SKM-1 (cell line): ENCODE measurements around the gene MFAP3L.
"Not testable (repeated sequence)": the region's sequence is repeated elsewhere in the genome, so short reads cannot be mapped to it uniquely, and the experiment has no call there.

ENCODE experiments used
- DNase-seq: peaks from one replicate; lab custom pipeline; 2025; ENCODE audit not compliant: unreplicated experiment; lab: John Stamatoyannopoulos, UW

The MFAP3L gene

GRCh38 chr4:170026253-170027021, at the start of gene MFAP3L:
Gene MFAP3L, minus strand, starts transcription at chr4:170026395. Its CDS starts 20,518 bp downstream, at chr4:170005877.
- DNase-seq: peak; percentile 47

GRCh38 chr4:170071196-170071595, 45.0 kb upstream of the MFAP3L start:
- no peak for DNase-seq

GRCh38 chr4:170068438-170069128, 42.4 kb upstream of the MFAP3L start:
- DNase-seq: no peak

- DNase-seq: no peak
Observed at GRCh38 chr4:170059421-170059820, 33.2 kb upstream of the MFAP3L start.

GRCh38 chr4:170058826-170059225, 32.6 kb upstream of the MFAP3L start:
- DNase-seq: no peak

- no peak for DNase-seq
Observed at GRCh38 chr4:170057866-170058265, 31.7 kb upstream of the MFAP3L start.

- DNase-seq: no peak
Observed at GRCh38 chr4:170052919-170053318, 26.7 kb upstream of the MFAP3L start.

- DNase-seq: no peak
Observed at GRCh38 chr4:170051402-170051801, 25.2 kb upstream of the MFAP3L start.

- no peak for DNase-seq
Observed at GRCh38 chr4:170049766-170050165, 23.6 kb upstream of the MFAP3L start.

- peak; percentile 29 for DNase-seq
Observed at GRCh38 chr4:170047771-170048354, 21.7 kb upstream of the MFAP3L start.

GRCh38 chr4:170046156-170046555, 20.0 kb upstream of the MFAP3L start:
- DNase-seq: not testable (repeated sequence)

GRCh38 chr4:170040031-170040680, 14.0 kb upstream of the MFAP3L start:
- DNase-seq: no peak

GRCh38 chr4:170038769-170039168, 12.6 kb upstream of the MFAP3L start:
- no peak for DNase-seq

- DNase-seq: no peak
Observed at GRCh38 chr4:170038232-170038631, 12.0 kb upstream of the MFAP3L start.

- DNase-seq: no peak
Observed at GRCh38 chr4:170037481-170037880, 11.3 kb upstream of the MFAP3L start.

- DNase-seq: no peak
Observed at GRCh38 chr4:170035845-170036244, 9.7 kb upstream of the MFAP3L start.

GRCh38 chr4:170035231-170035630, 9.0 kb upstream of the MFAP3L start:
- DNase-seq: no peak

- no peak for DNase-seq
Observed at GRCh38 chr4:170033999-170034398, 7.8 kb upstream of the MFAP3L start.

- no peak for DNase-seq
Observed at GRCh38 chr4:170030121-170030520, 3.9 kb upstream of the MFAP3L start.

- DNase-seq: peak; percentile 81
Observed at GRCh38 chr4:170027181-170027829, 1.1 kb upstream of the MFAP3L start.
